ENCODE measurements around the gene GAS2L2. TPM values are rescaled to one million over a fixed set of nuclear protein-coding genes. Genes with fewer than 3 reads are reported as not detected.

GAS2L2 gene
- total and polyA plus RNA-seq, 12 donors, result 0.03 to 0.89 (median 0.14) TPM; not detected in 4

GRCh38 chr17:35778641-35779196 is 25.7 kb upstream of the GAS2L2 start:
- no peaks in the 10 kb centered on the region for H3K36me3 ChIP-seq
- H3K9me3 ChIP-seq, result no peaks in the 10 kb centered on the region
- no peak overlapping the region for H3K27ac ChIP-seq
- H3K4me3 ChIP-seq, result no peak overlapping the region
- H3K27me3 ChIP-seq, result peaks cover 0 to 3% (median 0%) of the 10 kb centered on the region in 7 donors
- WGBS, 2 donors, result 87 to 90% methylated on average over 16 of the region's 16 CpGs
- DNase-seq (no peak), ATAC-seq (no peak)
- no peak for TF ChIP-seq CTCF (IDR thresholded peaks at IDR 0.05)
- intact Hi-C loops (cut with DNase I), result no loop called here
- H3K4me1 ChIP-seq, result peaks cover 10 to 44% (median 29%) of the 10 kb centered on the region in 9 donors

- Histone ChIP-seq H3K9me3 (no peaks in the 10 kb centered on the region), H3K36me3 (no peaks in the 10 kb centered on the region), H3K4me1 (peaks cover 4 to 43% (median 21%) of the 10 kb centered on the region in 9 donors), H3K27ac (no peak overlapping the region), H3K27me3 (no peaks in the 10 kb centered on the region), H3K4me3 (no peak overlapping the region)
- TF ChIP-seq CTCF (IDR thresholded peaks at IDR 0.05), result no peak
- intact Hi-C loops (cut with DNase I), result no loop called here
- 79 to 81% methylated on average over 6 of the region's 6 CpGs for WGBS, 2 donors
- ATAC-seq, result no peak
- DNase-seq, result no peak
Measured at GRCh38 chr17:35775583-35775982, 22.5 kb upstream of the GAS2L2 start.

GRCh38 chr17:35775039-35775438 is 22.0 kb upstream of the GAS2L2 start:
- Histone ChIP-seq H3K27me3 (no peaks in the 10 kb centered on the region), H3K4me3 (no peak overlapping the region), H3K27ac (peak overlapping the region in 2 of 10 donors; percentile 24 to 48), H3K36me3 (no peaks in the 10 kb centered on the region), H3K9me3 (no peaks in the 10 kb centered on the region), H3K4me1 (peaks cover 4 to 43% (median 21%) of the 10 kb centered on the region in 9 donors)
- ATAC-seq (no peak), DNase-seq (no peak)
- 75 to 76% methylated on average over 5 of the region's 5 CpGs for WGBS, 2 donors
- no peak for TF ChIP-seq CTCF (IDR thresholded peaks at IDR 0.05)
- intact Hi-C loops (cut with DNase I), result no loop called here

DNA sequence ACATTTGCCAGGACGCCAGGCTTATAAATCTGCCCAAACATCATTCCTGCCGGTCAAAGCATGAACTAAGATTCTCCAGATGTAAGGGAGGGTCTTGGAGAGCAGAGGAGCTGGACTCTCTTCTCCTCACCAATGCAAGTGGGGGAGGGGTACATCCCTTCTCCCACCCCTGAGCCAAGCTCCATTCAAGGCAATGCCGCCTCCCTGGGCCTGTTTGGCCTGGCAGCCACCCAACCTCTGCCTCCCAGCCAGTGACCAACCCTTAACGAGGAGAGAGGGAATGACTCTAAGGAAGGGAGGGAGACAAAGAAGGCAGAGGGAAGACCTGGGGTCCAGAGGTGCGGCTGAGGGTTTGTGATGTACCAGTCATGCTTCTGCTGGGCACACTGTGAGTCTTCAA is 21.5 kb upstream of the GAS2L2 start:
- DNase-seq (peak; percentile 29 to 49), ATAC-seq (peak; percentile 31 to 89 (median 66))
- H3K27ac ChIP-seq, result peak overlapping the region in 4 of 10 donors; percentile 4 to 48 (median 18)
- H3K27me3 ChIP-seq, result no peaks in the 10 kb centered on the region
- peaks cover 4 to 43% (median 21%) of the 10 kb centered on the region in 9 donors for H3K4me1 ChIP-seq
- no peaks in the 10 kb centered on the region for H3K9me3 ChIP-seq
- no peaks in the 10 kb centered on the region for H3K36me3 ChIP-seq
- intact Hi-C loops (cut with DNase I), result no loop called here
- no peak for TF ChIP-seq CTCF (IDR thresholded peaks at IDR 0.05)
- WGBS, 2 donors, result 45 to 59% methylated on average over 5 of the region's 5 CpGs
- no peak overlapping the region for H3K4me3 ChIP-seq
